ENCODE measurements around the gene DISC1.
"Not testable (repeated sequence)": the region's sequence is repeated elsewhere in the genome, so short reads cannot be mapped to it uniquely, and the experiment has no call there.

DISC1 gene

DNA sequence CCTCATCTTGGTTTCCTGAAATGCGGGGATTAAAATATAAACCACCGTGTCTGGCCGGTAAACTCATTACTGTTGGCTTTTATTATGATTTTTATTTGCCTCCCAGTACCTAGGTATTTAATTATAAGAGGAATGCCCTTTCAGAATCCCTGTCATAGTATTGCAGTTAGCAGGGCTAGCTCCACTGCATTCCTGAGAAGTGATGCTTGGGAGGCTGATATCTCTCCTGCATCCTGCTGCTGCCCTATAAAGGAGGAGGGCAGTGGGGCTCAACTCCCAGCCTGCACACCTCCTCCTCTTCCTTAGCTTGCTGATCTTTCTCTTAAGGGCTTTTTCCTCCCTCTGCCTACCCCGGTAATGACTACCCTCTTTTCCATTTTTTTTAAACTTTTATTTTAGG is 19.9 kb upstream of the DISC1 start:
- DNase-seq (ENCODE audit: low spot score), result no peak

DNA sequence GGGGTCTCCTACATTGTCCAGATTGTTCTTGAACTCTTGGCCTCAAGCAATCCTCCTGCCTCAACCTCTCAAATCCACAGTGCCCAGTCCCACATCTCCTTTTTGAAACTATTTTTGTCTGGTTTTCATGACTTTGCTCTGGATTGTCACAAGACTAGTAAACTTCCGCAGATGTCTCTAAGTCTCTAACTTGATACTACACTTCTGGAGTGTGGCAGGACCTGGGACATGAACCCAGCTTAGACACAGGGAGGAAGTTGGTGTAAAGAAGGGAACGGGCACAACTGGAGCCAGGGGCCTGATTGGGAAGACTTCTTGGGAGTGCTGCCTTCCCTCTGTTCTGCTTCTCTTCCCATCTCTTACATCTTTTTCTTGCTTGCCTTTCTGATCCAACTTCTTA is 16.2 kb upstream of the DISC1 start:
- DNase-seq (ENCODE audit: low spot score), result no peak

DNA sequence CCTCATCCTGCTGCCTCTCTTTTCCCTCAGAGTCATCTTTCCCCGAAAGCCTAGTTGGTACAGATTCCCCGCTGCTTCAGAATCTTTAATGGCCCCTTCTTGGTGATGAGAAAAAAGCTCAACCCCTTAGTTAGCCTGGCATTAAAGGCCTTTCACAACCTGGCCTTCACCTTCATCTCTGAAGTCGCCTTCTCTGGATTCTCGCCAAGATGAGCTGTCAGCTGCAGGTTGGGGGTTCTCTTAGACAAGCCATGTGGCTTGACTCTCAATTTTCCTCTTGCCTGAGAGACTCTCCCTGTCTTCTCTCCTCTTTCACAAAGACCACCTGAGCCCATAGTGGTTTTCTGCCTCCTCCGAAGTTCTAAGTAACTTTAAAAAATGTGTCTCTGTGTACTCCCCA is 15.5 kb upstream of the DISC1 start:
- no peak for DNase-seq (ENCODE audit: low spot score)

DNA sequence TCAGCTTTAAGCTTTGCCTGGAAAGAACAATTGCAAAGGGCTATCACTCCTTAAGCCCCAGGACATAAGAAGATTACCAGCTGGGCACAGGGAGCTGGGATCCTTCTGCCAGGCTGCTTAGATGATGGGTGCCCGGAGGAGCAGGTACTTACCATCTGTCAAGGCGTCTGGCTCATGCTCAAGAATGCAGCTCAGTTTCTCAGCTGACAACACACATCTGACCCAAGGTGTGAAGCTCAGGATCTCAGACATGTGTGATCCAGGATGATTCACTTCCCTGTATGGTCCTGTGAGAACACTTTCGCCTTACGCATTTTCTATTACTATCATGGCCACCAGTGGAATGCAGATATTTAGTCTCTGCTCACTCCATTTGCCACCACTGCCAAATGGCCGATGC is 14.7 kb upstream of the DISC1 start:
- no peak for DNase-seq (ENCODE audit: low spot score)

DNA sequence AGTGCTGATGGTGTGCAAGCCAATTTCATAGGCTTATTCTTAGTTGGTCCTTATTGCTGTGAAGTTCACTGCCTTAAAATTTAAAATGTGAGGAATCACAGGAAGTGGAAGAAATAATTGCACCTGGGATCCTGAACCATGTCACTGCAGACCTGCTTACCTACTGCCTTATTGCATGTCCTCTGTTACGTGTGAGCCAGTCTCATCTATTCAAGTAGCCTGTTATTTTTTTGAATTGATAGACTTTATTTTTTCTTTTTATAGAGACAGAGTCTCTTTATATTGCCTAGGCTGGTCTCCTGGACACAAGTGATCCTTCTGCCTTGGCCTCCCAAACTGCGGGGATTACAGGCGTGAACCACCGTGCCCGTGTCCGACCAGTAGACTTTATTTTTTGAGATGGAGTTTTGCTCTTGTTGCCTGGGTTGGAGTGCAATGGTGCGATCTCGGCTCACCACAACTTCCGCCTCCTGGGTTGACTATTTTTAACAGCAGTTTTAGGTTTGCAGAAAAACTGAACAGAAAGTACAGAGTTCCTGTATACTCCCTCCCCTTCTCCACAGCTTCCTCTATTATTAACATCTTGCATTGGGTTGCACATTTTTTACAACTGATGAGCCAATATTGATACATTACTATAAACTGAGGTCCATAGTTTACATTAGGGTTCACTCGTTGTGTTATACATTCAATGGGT is 14.0 kb upstream of the DISC1 start:
- DNase-seq (ENCODE audit: low spot score), result no peak

DNA sequence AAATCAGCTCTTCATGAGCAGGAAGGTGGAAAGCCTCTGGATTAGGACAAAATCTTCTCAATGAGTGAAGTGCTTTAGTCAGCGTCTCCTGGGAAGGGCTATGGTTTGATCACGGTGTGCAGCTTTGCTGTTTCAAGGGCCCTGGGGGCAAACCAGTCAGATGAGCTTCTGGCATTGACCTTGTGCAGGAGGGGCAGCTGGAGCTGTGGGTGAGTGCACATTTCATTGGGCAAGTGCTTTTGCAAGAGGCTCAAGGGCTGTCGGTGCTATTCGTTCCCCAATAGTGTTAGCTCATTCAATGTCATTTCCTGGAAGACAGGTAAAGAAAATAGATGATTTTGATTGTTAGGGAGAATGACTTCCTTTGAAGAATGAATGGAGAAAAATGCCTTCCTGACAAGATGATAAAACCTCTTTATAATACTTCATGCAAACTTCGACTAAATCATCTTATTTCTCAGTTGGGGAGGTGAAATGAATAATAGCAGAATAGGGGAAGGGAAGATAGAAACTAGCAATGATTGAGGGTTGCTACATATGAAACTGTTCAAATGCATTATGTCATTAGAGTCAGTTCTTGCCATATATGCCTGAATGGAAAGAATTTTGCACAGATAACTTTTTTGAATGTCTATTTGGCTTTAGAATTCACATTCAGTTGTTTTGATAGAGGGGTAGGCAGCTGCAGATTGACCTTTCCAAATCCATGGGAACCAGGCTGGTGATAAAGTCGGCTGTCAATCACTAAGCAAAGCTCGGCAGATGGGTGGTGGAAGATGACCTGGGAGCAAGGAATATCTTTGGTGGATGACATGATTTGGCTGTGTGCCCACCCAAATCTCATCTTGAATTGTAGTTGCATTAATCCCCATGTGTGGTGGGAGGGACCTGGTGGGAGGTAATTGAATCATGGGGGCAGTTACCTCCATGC is 12.9 kb upstream of the DISC1 start:
- no peak for DNase-seq (ENCODE audit: low spot score)

DNA sequence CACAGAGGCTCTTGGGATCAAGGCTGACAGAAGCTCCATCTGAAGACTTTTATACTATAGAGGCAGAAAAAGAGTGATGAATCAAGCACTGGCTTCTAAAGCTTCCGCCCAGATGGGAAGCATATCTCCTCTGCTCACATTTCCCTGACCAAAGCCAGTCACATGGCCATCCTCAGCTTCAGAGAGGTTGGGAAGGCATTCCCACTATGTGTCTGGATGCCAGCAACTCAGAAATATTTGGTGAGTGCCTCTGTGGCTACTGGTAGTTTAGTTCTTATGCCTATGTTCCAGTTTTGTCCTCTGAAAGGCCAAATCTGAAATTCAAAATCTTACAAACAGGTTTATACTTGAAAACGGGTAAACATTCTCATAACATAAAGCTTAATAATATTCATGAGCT is 9.9 kb upstream of the DISC1 start:
- no peak for DNase-seq (ENCODE audit: low spot score)

DNA sequence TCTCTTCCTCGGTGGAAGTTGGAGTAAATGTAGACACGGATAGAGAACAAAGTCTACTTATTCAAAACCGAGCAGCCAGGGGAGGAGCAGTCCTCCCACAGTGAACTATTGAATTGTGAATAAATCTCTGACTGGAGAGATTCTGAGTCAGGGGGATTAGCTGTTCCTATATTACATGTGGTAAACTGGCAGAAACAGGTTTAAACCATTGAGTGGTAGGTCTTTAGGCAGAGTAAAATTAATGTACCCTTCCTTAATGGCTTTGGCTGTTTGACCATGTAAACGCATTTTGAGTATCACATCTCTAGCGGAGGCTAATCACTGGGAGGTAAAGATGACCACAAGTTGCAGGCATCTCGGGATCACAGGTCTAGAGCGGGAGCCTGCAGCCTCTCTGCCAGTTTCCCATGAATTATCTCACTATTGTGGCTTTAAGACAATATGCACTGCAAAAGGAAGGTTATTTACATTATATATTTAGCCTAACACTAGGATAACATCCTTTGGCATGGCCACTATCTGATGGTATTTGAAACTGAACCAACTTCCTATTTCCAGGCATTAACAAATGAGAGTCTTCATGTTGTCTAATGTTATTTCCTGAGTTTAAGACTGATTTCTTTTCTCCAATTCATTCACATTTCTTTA is 7.9 kb upstream of the DISC1 start:
- DNase-seq (ENCODE audit: low spot score), result no peak

DNA sequence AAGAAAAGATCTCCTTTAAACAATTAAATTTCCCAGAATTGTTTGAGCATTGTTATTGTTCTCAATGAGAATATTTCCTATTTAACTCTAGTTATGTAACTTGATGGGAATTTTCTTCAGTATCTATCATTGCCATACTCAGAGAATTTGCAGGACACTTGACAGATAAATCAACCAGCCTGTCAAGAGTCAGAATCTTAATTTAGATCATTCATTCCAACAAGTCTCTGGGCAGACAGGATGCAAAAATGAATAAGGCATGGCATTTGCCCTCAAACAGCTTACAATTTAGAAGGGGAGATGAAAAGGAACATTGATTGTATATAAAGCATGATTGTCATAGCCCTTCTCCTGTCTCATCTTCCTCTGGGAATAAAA is 7.3 kb upstream of the DISC1 start:
- DNase-seq (ENCODE audit: low spot score), result no peak

DNA sequence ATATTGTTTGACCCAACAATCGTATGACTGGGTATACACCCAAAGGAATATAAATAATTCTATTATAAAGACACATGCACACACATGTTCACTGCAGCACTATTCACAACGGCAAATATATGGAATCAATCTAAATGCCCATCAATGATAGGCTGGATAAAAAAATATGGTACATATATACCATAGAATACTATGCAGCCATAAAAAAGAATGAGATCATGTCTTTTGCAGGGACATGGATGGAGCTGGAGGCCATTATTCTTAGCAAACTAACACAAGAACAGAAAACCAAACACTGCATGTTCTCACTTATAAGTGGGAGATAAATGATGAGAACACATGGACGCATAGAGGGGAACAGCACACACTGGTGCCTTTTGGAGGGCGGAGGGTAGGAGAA is 1.5 kb upstream of the DISC1 start:
- not testable (repeated sequence) for DNase-seq (ENCODE audit: low spot score)

DNA sequence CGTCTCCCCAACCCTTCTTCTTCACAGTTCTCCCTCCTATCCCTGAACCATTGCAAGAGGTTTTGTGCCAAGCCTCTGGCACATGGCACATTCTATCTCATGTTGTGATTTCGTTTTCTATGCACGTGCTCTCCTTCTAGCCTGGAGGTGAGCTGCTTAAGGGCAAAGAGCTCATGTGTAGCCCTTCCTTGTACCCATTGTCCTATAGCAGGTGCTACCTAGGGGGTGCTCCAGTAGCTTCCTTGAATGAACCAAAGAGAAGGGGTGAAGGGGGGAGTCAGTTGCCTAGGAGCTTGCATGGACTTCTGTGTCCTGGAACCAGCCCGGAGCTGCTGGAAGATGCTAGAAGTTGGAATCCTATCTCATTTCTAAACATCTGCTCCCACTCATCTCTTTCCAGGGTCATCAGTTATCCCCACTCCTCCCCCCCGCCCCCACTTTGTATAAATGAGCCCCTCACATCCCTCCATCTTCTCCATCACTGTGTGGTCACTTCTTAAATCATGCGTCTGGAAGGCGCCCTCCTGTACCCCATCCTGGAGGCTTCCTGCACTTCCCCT is 535 bp upstream of the DISC1 start:
- DNase-seq (ENCODE audit: low spot score), result no peak

DNA sequence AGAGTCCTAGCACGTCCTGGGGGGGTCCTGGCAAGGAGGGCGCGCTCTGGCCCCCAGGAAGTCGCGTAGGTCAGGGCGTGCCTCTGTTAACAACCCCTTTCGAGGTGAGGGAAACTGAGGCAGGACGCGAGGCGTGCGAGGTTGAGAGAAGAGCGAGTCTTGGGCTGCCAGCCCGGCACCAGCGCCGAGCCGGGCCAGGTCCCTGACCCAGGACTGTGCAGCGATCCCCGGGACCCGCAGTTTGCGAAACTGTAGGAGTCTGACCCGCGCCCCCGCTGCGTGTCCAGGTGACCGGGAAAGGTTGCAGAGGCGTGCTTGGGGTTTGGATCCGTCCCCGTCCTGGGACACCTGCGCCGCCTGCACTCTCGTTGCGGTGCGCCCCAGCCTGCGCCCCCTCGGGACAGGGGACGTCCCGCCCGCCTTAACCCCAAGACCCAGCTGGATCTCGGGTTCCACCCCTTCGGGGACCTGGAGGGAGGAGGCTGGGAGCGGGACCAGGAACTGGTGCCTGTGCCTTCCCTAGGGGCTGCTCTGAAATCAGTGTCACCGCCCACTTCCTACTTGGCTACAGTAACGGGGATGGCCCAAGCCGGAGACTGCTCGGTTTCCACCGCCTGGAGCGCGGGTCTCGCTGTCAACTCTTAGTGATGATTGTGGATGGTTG is 493 bp downstream of the DISC1 start:
- DNase-seq (ENCODE audit: low spot score), result peak; percentile 41

DNA sequence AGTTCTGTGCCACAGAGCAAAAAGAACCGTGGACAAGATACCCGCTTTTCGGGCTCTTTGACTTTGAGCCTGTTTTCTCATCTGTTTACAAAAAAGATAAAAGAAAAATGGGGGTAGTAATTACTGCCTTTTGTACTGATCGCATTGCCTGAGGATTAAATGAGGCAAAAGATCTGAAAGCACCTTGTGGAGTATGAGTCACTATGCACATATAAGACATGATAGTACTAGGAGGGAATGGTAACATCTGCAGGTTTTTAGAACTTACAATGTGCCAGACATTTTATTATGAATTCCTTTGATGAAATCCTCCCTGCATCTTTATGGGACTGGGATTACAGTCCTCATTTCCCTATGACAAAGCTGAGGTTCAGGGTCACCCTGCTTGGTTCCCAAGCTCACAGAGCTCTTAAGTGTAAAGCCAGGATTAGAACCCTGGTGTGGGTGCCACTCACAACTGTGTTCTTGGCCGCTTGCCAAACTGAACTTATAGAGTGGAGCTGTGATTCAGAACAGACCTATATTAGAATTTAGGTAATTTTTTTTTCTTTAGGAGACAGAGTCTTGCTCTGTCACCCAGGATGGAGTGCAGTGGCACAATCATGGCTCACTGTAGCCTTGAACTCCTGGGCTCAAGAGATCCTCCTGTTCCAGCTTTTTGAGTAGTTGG is 1.8 kb downstream of the DISC1 start:
- no peak for DNase-seq (ENCODE audit: low spot score)

DNA sequence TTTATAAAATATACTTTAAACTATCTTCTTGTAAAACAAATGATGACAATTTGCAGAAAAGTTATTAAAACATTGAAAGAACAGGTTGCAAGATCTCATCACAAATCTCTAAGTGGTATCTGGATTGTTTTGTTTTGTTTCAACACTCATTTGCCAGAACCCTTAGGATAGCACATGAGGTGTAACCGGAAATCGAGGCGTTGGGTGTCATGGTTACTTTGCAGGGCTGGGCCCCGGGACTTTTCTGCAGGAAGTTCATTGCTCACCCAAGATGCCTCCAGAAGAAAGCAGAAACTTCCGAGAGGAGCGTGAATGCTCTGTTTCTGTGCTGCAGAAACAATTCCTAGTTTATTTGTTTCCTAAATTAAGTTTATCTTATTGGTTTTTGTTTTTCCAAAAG is 2.5 kb downstream of the DISC1 start:
- DNase-seq (ENCODE audit: low spot score), result no peak

DNA sequence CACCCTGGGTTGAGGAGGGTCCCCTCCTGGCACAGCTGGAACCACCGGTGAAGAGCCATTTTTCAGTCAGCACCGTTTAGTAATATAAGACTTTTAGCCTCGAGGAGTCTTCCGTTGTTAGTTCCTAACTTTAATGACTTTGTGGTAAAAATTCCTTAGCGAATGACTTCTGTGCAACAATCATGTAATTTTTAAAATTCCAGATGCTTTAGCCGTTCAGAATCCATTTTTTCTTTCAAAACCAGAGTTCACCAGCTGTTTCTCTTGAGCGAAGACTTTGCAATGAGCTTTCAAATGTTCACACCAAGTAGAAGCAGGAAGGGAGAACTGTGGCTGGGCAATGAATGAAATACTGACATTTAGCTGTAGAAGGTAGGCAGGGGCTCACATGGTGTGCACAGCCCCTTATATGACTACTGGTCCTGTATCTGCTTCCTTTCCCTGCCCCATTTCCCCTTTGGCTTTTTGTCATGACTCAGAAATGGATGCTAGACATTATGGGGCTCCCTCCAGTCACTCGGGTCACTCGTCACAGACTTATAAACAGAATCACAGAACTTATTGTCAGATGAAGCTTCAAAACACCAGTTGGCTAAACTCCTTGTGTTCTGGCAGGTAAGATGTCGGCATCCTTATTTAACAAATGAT is 4.1 kb downstream of the DISC1 start:
- no peak for DNase-seq (ENCODE audit: low spot score)

DNA sequence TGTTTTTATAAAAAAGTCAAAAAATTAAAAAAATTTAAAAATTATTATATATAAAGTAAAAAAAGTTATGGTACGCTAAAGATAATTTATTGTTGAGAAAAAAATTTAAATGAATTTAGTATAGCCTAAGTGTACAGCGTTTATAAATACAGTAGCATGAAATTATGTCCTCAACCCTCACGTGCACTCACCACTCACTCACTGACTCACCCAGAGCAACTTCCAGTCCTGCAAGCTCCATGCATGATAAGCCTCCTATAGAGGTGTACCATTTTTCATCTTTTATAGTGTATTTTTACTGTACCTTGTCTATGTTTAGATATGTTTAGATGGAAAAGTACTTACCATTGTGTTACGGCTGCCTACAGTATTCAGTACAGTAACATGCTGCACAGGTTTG is 5.1 kb downstream of the DISC1 start:
- no peak for DNase-seq (ENCODE audit: low spot score)

DNA sequence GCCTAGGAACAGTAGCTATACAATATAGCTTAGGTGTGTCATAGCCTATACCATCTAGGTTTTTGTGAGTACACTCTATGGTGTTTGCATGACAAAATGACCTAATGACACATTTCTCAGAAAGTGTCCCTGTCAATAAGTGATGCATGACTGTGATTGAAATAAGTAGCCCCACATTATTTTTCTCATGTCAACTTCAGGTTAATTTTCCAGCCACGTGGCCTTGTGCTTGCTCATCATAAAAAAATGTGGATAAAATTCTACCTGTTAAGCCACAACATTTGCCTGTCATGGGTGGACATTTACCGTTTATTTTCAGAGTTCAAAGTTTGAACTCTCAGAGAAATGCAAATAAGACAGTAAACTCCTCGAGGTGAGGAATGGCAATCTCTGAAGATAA is 5.5 kb downstream of the DISC1 start:
- DNase-seq (ENCODE audit: low spot score), result no peak

DNA sequence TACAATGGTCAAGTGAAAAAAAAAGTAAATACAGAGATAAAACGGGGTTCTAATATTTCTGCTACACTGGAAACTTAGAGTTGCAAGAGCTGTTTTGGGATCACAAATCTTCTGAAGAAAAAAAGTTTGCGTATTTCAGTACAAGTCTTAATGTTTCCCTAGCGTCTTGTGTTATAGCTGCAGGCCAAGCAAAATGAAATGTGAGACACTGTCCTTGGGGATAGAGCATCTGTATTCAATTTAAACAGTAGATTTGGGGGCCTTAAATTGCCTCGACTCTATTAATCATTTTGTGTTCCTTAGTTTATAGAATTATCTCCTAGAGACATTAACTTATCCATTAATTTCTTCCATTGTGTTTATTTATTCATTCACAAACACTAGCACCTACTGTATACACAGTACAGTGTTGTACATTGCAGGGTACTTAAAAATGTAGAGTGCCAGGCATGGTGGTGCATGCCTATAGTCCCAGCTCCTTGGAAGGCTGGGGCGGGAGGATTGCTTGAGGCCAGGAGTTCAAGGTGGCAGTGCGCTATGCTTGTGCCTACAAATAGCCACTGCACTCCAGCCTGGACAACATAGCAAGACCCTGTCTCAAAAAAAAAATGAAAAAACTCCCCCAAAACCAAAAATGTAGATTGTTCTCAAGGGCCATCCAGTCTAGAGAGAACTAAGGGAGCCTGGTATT is 7.9 kb downstream of the DISC1 start:
- DNase-seq (ENCODE audit: low spot score), result no peak

DNA sequence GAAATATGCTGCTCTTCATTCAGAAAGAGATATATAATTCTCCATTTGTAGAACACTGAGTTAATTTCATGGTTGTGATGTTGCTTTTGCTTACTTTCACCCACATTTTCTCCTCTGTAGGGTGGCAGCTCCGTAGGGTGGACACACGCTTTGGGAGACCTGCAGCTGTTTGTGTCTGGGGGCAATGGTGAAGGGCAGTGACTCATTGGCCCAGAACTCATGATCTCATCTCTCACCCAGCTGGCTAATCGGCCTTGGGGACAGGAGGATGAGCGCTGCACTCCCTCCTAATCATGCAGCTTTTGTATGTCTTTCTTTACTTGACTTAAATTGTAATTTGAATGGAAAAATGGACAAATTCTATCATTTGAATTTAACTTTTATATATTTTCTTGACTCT is 9.6 kb downstream of the DISC1 start:
- DNase-seq (ENCODE audit: low spot score), result no peak

DNA sequence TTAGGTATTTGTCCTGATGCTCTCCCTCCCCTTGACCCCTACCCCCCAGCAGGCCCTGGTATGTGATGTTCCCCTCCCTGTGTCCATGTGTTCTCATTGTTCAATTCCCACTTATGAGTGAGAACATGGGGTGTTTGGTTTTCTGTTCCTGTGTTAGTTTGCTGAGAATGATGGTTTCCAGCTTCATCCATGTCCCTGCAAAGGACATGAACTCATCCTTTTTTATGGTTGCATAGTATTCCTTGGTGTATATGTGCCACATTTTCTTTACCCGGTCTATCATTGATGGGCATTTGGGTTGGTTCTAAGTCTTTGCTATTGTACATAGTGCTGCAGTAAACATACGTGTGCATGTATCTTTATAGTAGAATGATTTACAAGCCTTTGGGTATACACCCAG is 10.3 kb downstream of the DISC1 start:
- DNase-seq (ENCODE audit: low spot score), result not testable (repeated sequence)

DNA sequence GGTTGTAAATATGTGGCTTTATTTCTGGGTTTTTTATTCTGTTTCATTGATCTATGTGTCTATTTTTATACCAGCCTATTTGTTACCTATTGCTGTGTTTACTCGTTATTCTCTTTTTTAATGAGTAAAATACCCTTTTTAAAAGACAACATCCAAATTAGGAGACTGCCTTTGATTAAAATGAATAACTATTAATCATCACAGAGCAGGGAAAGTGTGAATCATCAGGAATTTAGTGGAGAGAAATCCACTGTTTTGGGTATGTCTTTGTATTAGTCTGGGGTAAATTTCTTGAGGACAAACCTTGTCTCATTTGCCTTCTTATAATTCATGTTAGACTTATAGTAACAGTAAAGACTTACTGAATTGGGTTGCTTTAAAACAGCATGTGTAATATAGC is 12.1 kb downstream of the DISC1 start:
- no peak for DNase-seq (ENCODE audit: low spot score)
